Measurements from ENCODE around the gene TOR2A. TPM values are rescaled to one million over a fixed set of nuclear protein-coding genes. Genes with fewer than 3 reads are reported as not detected.

TOR2A gene
- total and polyA plus RNA-seq, 2 of the 8 experiments (the other 6 are each of a cell fraction or from before 2014, with no cell fraction given): 18.7 to 24.9 TPM

DNA sequence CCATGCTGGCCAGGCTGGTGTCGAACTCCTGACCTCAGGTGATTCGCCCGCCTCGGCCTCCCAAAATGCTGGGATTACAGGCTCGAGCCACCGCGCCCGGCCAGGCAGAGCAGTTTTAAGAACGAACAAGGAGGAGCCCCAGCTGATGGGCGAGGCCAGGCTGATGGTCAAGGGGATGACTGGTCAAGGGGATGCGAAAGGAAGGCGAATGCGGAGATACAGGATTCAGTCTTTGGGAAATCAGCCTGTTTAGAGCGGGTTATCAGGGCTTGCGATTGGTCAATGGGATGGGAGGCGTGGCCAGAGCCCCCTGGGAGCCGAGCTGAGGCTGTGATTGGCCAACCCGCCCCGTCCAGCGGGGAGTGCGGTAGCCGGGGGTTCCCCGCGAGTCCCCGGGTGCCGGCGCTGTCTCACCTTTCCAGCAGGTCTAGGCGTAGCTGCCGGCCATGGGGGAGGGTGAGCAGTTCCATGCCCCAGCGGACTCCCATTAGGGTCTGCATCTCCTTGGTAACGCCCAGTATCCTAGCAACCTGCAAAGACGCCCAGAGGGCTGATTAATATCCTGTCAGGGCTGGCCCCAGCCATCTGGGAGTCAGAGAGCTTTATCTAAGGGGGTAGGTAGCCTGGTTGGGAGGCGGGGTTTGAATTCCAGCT is 7.5 kb upstream of the TOR2A start:
- ChIA-PET CTCF (ENCODE audit: partially characterized antibody) (interaction anchor here (0.5 to 7.3 kb wide), 13 partner anchors 8 to 1440 kb away, joined by 3 to 37 read pairs (median 4); partner anchors contain the start of genes CDK9 and TOR2A), POLR2A (ENCODE audit: partially characterized antibody) (interaction anchor here (0.8 to 2.0 kb wide), 10 partner anchors 13 to 292 kb away, joined by 3 to 6 read pairs (median 4); partner anchors contain the start of genes CDK9, LRSAM1 and RPL12)
- no peak overlapping the region for H2AK5ac ChIP-seq (ENCODE audit: low read depth, low read length)
- peak; percentile 24 for FAIRE-seq
- no peak overlapping the region for H3K23ac ChIP-seq (ENCODE audit: insufficient read length)
- no peak overlapping the region for H2BK12ac ChIP-seq (ENCODE audit: low read depth, low read length)
- H3K27me3 ChIP-seq (replicated peaks in 1 of 4; ENCODE audit: control insufficient read depth in 3 of 4, extremely low read depth in 1 of 4, insufficient read depth in 3 of 4, low read length in 3 of 4): no peaks in the 10 kb centered on the region
- H3K36me3 ChIP-seq (ENCODE audit: control insufficient read depth in 2 of 4, insufficient read depth in 4 of 4, low read length in 3 of 4): no peaks in the 10 kb centered on the region
- H3K9me3 ChIP-seq (ENCODE audit: insufficient read depth in 2 of 2, low read depth in 1 of 2, low read length in 1 of 2): no peaks in the 10 kb centered on the region
- 2% methylated on average over 33 of the region's 33 CpGs; no CpG with 5 or more reads in 1 of the 2 experiments for whole genome bisulfite sequencing, 2 experiments (ENCODE audit: extremely low coverage in 1 of 2, insufficient coverage in 1 of 2, insufficient read length in 1 of 2, insufficient replicate concordance in 2 of 2, low coverage in 1 of 2, low lambda C conversion rate in 2 of 2, missing lambda C conversion rate in 1 of 2)
- H3K9ac ChIP-seq (replicated peaks in 1 of 4; ENCODE audit: extremely low read depth in 1 of 4, low read depth in 3 of 4, low read length in 3 of 4): no peak overlapping the region
- no peak overlapping the region for H2BK15ac ChIP-seq (ENCODE audit: low read length)
- no peak overlapping the region for H3K4ac ChIP-seq (replicated peaks; ENCODE audit: insufficient read length, low read depth, low read length)
- no peak overlapping the region; the same call in 1 of the 2 replicates for H2AFZ ChIP-seq (ENCODE audit: low read length)
- H3K27ac ChIP-seq (ENCODE audit: low read depth, low read length): no peak overlapping the region; the same call in 1 of the 2 replicates
- H3K4me2 ChIP-seq (ENCODE audit: insufficient read depth in 1 of 2, low read depth in 2 of 2, low read length in 2 of 2): peak overlapping the region; percentile 87 to 92
- H4K91ac ChIP-seq (replicated peaks; ENCODE audit: insufficient read length, low read length): no peak overlapping the region
- H3K79me2 ChIP-seq (ENCODE audit: control insufficient read depth in 1 of 2, insufficient read depth in 2 of 2, low read length in 2 of 2): no peaks in the 10 kb centered on the region
- no peak overlapping the region; the same call in 1 of the 2 replicates for H2BK5ac ChIP-seq (ENCODE audit: low read depth, low read length)
- H4K5ac ChIP-seq (ENCODE audit: insufficient read length, low read depth, low read length): no peak overlapping the region
- peak; percentile 91 to 96 for DNase-seq (ENCODE audit: low read depth in 1 of 2, low spot score in 2 of 2)
- H3K4me3 ChIP-seq (ENCODE audit: extremely low read depth in 1 of 4, insufficient read depth in 2 of 4, low read depth in 3 of 4, low read length in 4 of 4): peak overlapping the region; percentile 32 to 67 (median 47)
- no peak overlapping the region for H2BK20ac ChIP-seq (ENCODE audit: low read length)
- H4K8ac ChIP-seq (ENCODE audit: extremely low read depth, insufficient read depth, low read length): no peak overlapping the region
- H3K18ac ChIP-seq (ENCODE audit: extremely low read depth, low read length): no peak overlapping the region
- H3K56ac ChIP-seq (replicated peaks; ENCODE audit: insufficient read length, low read depth, low read length): no peak overlapping the region
- H3K23me2 ChIP-seq (ENCODE audit: low read depth, low read length): peaks cover 7% of the 10 kb centered on the region; the same call in 1 of the 2 replicates
- no peaks in the 10 kb centered on the region for H3K79me1 ChIP-seq (ENCODE audit: low read depth, low read length)
- H3K14ac ChIP-seq (ENCODE audit: insufficient read length): no peak overlapping the region
- H4K20me1 ChIP-seq (replicated peaks in 1 of 2; ENCODE audit: control insufficient read depth in 1 of 2, insufficient read depth in 2 of 2, low read length in 2 of 2): peaks cover 0 to 7% of the 10 kb centered on the region in 2 experiments
- no peak overlapping the region for H2BK120ac ChIP-seq (replicated peaks; ENCODE audit: low read depth, low read length)
- no peaks in the 10 kb centered on the region; a peak in 2 of 7 replicates for H3K4me1 ChIP-seq (replicated peaks in 1 of 4; ENCODE audit: control insufficient read depth in 3 of 4, insufficient read depth in 4 of 4, low read length in 3 of 4)
- TF ChIP-seq BRCA1 (IDR thresholded peaks at IDR 0.05; ENCODE audit: low read depth, low read length) (no peak), CEBPB (IDR thresholded peaks at IDR 0.05; ENCODE audit: low read depth, low read length) (peak; percentile 71), TBP (IDR thresholded peaks at IDR 0.05; ENCODE audit: low read depth, low read length) (peak; percentile 57; the same call in 1 of the 2 replicates), YY1 (IDR thresholded peaks at IDR 0.05; ENCODE audit: low read depth, low read length) (no peak), RXRA (IDR thresholded peaks at IDR 0.05; ENCODE audit: insufficient read depth, low read depth, low read length) (no peak), POLR2AphosphoS5 (IDR thresholded peaks at IDR 0.05; ENCODE audit: low read depth, low read length) (peak; percentile 42; the same call in 1 of the 2 replicates), RBBP5 (IDR thresholded peaks at IDR 0.05; ENCODE audit: borderline replicate concordance, low read depth, low read length) (no peak), SIN3A (conservative IDR thresholded peaks at IDR 0.05 in 1 of 2, IDR thresholded peaks at IDR 0.05 in 1 of 2; ENCODE audit: low read depth in 1 of 2, low read length in 2 of 2) (peak; percentile 95 to 97; a peak in 3 of 4 replicates), SAP30 (IDR thresholded peaks at IDR 0.05; ENCODE audit: insufficient read depth, insufficient replicate concordance, low read length) (no peak), TAF1 (IDR thresholded peaks at IDR 0.05; ENCODE audit: low read depth, low read length) (peak; percentile 54; the same call in 1 of the 2 replicates)
- TF ChIP-seq, protein P1, sequence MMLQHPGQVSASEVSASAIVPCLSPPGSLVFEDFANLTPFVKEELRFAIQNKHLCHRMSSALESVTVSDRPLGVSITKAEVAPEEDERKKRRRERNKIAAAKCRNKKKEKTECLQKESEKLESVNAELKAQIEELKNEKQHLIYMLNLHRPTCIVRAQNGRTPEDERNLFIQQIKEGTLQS (IDR thresholded peaks at IDR 0.05; ENCODE audit: insufficient read depth, low read depth, low read length): no peak
